ENCODE data around the gene TMEM247.
"Not testable (repeated sequence)": the region's sequence is repeated elsewhere in the genome, so short reads cannot be mapped to it uniquely, and the experiment has no call there.

The TMEM247 gene

GRCh38 chr2:46512185-46512584 is 32.8 kb downstream of the TMEM247 start:
- no peak for DNase-seq (ENCODE audit: low spot score)

GRCh38 chr2:46514738-46515137 is 35.4 kb downstream of the TMEM247 start:
- DNase-seq (ENCODE audit: low spot score), result no peak

GRCh38 chr2:46517485-46517884 is 38.1 kb downstream of the TMEM247 start:
- DNase-seq (ENCODE audit: low spot score), result no peak

GRCh38 chr2:46518861-46519260 is 39.5 kb downstream of the TMEM247 start:
- DNase-seq (ENCODE audit: low spot score), result no peak

GRCh38 chr2:46519265-46519664 is 39.9 kb downstream of the TMEM247 start:
- no peak for DNase-seq (ENCODE audit: low spot score)

GRCh38 chr2:46520130-46520711 is 40.9 kb downstream of the TMEM247 start:
- DNase-seq (ENCODE audit: low spot score), result no peak

- no peak for DNase-seq (ENCODE audit: low spot score)
These were observed 41.9 kb downstream of the TMEM247 start for GRCh38 chr2:46521215-46521683.

GRCh38 chr2:46522385-46522784 is 43.0 kb downstream of the TMEM247 start:
- DNase-seq (ENCODE audit: low spot score), result not testable (repeated sequence)

GRCh38 chr2:46525522-46526155 is 46.3 kb downstream of the TMEM247 start:
- no peak for DNase-seq (ENCODE audit: low spot score)

GRCh38 chr2:46528880-46529279 is 49.5 kb downstream of the TMEM247 start:
- DNase-seq (ENCODE audit: low spot score), result no peak

- DNase-seq (ENCODE audit: low spot score), result no peak
These were observed 51.3 kb downstream of the TMEM247 start for GRCh38 chr2:46530639-46531038.

GRCh38 chr2:46531863-46532262 is 52.5 kb downstream of the TMEM247 start:
- DNase-seq (ENCODE audit: low spot score), result no peak
